Measurements from ENCODE around the gene RTN4IP1.

GRCh38 chr6:106579281-106579680 lies 50.0 kb downstream of the RTN4IP1 start:
- TF ChIP-seq NR2C2 (CRISPR knock-in tag; IDR thresholded peaks at IDR 0.05): no peak
- no peak for TF ChIP-seq ESRRA (CRISPR knock-in tag; IDR thresholded peaks at IDR 0.05; ENCODE audit: borderline replicate concordance)
- no peak for TF ChIP-seq TEAD4 (CRISPR knock-in tag; IDR thresholded peaks at IDR 0.05)
- no peak for TF ChIP-seq CTCF (IDR thresholded peaks at IDR 0.05)
- TF ChIP-seq, protein P1, sequence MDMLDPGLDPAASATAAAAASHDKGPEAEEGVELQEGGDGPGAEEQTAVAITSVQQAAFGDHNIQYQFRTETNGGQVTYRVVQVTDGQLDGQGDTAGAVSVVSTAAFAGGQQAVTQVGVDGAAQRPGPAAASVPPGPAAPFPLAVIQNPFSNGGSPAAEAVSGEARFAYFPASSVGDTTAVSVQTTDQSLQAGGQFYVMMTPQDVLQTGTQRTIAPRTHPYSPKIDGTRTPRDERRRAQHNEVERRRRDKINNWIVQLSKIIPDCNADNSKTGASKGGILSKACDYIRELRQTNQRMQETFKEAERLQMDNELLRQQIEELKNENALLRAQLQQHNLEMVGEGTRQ (CRISPR knock-in tag; IDR thresholded peaks at IDR 0.05): no peak
- TF ChIP-seq ZNF512 (CRISPR knock-in tag; IDR thresholded peaks at IDR 0.05; ENCODE audit: borderline replicate concordance): no peak
- TF ChIP-seq EMX1 (CRISPR knock-in tag; IDR thresholded peaks at IDR 0.05): no peak
- TF ChIP-seq ZNF121 (CRISPR knock-in tag; IDR thresholded peaks at IDR 0.05): no peak
- TF ChIP-seq, protein P2, sequence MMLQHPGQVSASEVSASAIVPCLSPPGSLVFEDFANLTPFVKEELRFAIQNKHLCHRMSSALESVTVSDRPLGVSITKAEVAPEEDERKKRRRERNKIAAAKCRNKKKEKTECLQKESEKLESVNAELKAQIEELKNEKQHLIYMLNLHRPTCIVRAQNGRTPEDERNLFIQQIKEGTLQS (CRISPR knock-in tag; conservative IDR thresholded peaks at IDR 0.05): no peak
- TF ChIP-seq, protein P3, sequence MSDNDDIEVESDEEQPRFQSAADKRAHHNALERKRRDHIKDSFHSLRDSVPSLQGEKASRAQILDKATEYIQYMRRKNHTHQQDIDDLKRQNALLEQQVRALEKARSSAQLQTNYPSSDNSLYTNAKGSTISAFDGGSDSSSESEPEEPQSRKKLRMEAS (CRISPR knock-in tag; IDR thresholded peaks at IDR 0.05): no peak
- no peak for TF ChIP-seq NR1H2 (CRISPR knock-in tag; IDR thresholded peaks at IDR 0.05)
- no peak for TF ChIP-seq CREB1 (CRISPR knock-in tag; IDR thresholded peaks at IDR 0.05)
- TF ChIP-seq MYBL2 (CRISPR knock-in tag; IDR thresholded peaks at IDR 0.05): no peak

All from WTC11 (cell line).